Natural killer cell (primary cell): ENCODE measurements around the gene RFX4. TPM values are rescaled to one million over a fixed set of nuclear protein-coding genes. Genes with fewer than 3 reads are reported as not detected.
A peak's percentile ranks its signal among the peaks of the same experiment; 100 is the strongest.

Experiments
- ATAC-seq, 3 donors: fragments of 150-1000 bp in 2 of 3; fragments of 200-7000 bp in 1 of 3; cut with Tn5 transposase; 1 replicate in 1 of 3; 2 replicates in 2 of 3; pipeline ENCODE4 v1.10.0; 2021; ENCODE audit warnings: mild to moderate bottlenecking in 2 of 3, moderate library complexity in 2 of 3
- DNase-seq, 2 donors: peaks; one replicate each; pipeline versions ENCODE4 v3.0.0 to v3.0.0-alpha.2; 2013 to 2021; ENCODE audit warnings: mixed read lengths in 1 of 2
- H3K27ac ChIP-seq: one replicate; pipeline ENCODE4 v1.5.1; 2013; ENCODE audit warnings: mild to moderate bottlenecking, low read length
- H3K27me3 ChIP-seq: one replicate; pipeline ENCODE4 v1.6.1; 2013; ENCODE audit warnings: low read length; ENCODE audit not compliant: control insufficient read depth, insufficient read depth
- H3K36me3 ChIP-seq: one replicate; pipeline ENCODE4 v1.6.1; 2013; ENCODE audit warnings: low read length; ENCODE audit not compliant: control insufficient read depth, insufficient read depth
- H3K4me1 ChIP-seq: one replicate; pipeline ENCODE4 v1.6.1; 2013; ENCODE audit warnings: low read length; ENCODE audit not compliant: control insufficient read depth, insufficient read depth
- H3K4me3 ChIP-seq: one replicate; pipeline ENCODE4 v1.5.1; 2013; ENCODE audit warnings: low read length
- H3K9me3 ChIP-seq: one replicate; pipeline ENCODE4 v1.6.1; 2013; ENCODE audit warnings: low read length; ENCODE audit not compliant: control insufficient read depth, insufficient read depth
- H3K27ac Mint-ChIP-seq, 2 donors: one replicate each; pipeline ENCODE4 v1.8.0; 2022; ENCODE audit warnings: mild to moderate bottlenecking in 2 of 2, mixed read lengths in 2 of 2, moderate library complexity in 1 of 2
- H3K27me3 Mint-ChIP-seq, 2 donors: one replicate each; pipeline ENCODE4 v1.8.0; 2022; ENCODE audit warnings: low read depth in 2 of 2, mixed read lengths in 2 of 2
- H3K36me3 Mint-ChIP-seq: one replicate; pipeline ENCODE4 v1.8.0; 2022; ENCODE audit warnings: mixed read lengths
- H3K4me1 Mint-ChIP-seq, 2 donors: one replicate each; pipeline ENCODE4 v1.8.0; 2022; ENCODE audit warnings: mixed read lengths in 2 of 2
- H3K4me3 Mint-ChIP-seq: one replicate; pipeline ENCODE4 v1.8.0; 2022; ENCODE audit warnings: mild to moderate bottlenecking, moderate library complexity, mixed read lengths
- H3K9me3 Mint-ChIP-seq, 2 donors: one replicate each; pipeline ENCODE4 v1.8.0; 2022; ENCODE audit warnings: mixed read lengths in 2 of 2
- WGBS: methylation state at CpG from one replicate; pipeline ENCODE4 v1.1.7; 2013; ENCODE audit warnings: missing lambda C conversion rate; ENCODE audit not compliant: insufficient coverage; 5-methylcytosine and 5-hydroxymethylcytosine counted together
- intact Hi-C: fragments of 100-400 bp; cut with micrococcal nuclease; formaldehyde crosslinking; loops from one replicate; pipeline ENCODE4 v1.14.2; 2022
- total RNA-seq, 4 donors: library from RNA; stranded (reverse); fragments of 120-200 nt in 1 of 4; gene quantifications; one replicate each; pipeline versions ENCODE4 v1.2.3 to v1.2.4, GENCODE V29; 2013 to 2022
- TF ChIP-seq, protein P1 (sequence below): fragments of 200-600 bp; IDR thresholded peaks from one replicate; pipeline ENCODE4 v1.8.0; 2022; ENCODE audit warnings: antibody characterized with exemption

The RFX4 gene
- total RNA-seq, 3 donors from 2014 or later (not counting 1 experiment from before 2014, with no cell fraction given): not detected

- peak; percentile 45 to 52 (median 48) for ATAC-seq
- Mint-ChIP-seq H3K4me1 (peaks cover 10 to 11% of the 10 kb centered on the region in 2 donors), H3K36me3 (no peaks in the 10 kb centered on the region), H3K27me3 (no peaks in the 10 kb centered on the region), H3K27ac (peak overlapping the region in 1 of 2 donors; percentile 69), H3K9me3 (no peaks in the 10 kb centered on the region), H3K4me3 (peak overlapping the region; percentile 38)
- 39% methylated on average over 1 of the region's 2 CpGs for whole genome bisulfite sequencing
- Histone ChIP-seq H3K27ac (peak overlapping the region; percentile 33), H3K4me3 (no peak overlapping the region), H3K4me1 (peaks cover 11% of the 10 kb centered on the region), H3K36me3 (no peaks in the 10 kb centered on the region), H3K9me3 (no peaks in the 10 kb centered on the region), H3K27me3 (no peaks in the 10 kb centered on the region)
- DNase-seq: peak in 1 of 2 donors; percentile 67
- intact Hi-C loops: no loop called here
- TF ChIP-seq, protein P1, sequence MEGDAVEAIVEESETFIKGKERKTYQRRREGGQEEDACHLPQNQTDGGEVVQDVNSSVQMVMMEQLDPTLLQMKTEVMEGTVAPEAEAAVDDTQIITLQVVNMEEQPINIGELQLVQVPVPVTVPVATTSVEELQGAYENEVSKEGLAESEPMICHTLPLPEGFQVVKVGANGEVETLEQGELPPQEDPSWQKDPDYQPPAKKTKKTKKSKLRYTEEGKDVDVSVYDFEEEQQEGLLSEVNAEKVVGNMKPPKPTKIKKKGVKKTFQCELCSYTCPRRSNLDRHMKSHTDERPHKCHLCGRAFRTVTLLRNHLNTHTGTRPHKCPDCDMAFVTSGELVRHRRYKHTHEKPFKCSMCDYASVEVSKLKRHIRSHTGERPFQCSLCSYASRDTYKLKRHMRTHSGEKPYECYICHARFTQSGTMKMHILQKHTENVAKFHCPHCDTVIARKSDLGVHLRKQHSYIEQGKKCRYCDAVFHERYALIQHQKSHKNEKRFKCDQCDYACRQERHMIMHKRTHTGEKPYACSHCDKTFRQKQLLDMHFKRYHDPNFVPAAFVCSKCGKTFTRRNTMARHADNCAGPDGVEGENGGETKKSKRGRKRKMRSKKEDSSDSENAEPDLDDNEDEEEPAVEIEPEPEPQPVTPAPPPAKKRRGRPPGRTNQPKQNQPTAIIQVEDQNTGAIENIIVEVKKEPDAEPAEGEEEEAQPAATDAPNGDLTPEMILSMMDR: no peak
Observed at GRCh38 chr12:106760184-106760531, 177.4 kb downstream of the RFX4 start.

- Histone ChIP-seq H3K9me3 (no peaks in the 10 kb centered on the region), H3K36me3 (no peaks in the 10 kb centered on the region), H3K4me1 (peaks cover 11% of the 10 kb centered on the region), H3K27me3 (peaks cover 2% of the 10 kb centered on the region), H3K4me3 (no peak overlapping the region), H3K27ac (no peak overlapping the region)
- no peak for ATAC-seq
- intact Hi-C loops: no loop called here
- Mint-ChIP-seq H3K27me3 (peaks cover 10 to 27% of the 10 kb centered on the region in 2 donors), H3K4me3 (no peak overlapping the region), H3K36me3 (no peaks in the 10 kb centered on the region), H3K27ac (no peak overlapping the region), H3K9me3 (no peaks in the 10 kb centered on the region), H3K4me1 (peaks cover 10 to 11% of the 10 kb centered on the region in 2 donors)
- TF ChIP-seq, protein P1: no peak
- DNase-seq: no peak
Observed at GRCh38 chr12:106764220-106764619, 181.4 kb downstream of the RFX4 start.

DNA sequence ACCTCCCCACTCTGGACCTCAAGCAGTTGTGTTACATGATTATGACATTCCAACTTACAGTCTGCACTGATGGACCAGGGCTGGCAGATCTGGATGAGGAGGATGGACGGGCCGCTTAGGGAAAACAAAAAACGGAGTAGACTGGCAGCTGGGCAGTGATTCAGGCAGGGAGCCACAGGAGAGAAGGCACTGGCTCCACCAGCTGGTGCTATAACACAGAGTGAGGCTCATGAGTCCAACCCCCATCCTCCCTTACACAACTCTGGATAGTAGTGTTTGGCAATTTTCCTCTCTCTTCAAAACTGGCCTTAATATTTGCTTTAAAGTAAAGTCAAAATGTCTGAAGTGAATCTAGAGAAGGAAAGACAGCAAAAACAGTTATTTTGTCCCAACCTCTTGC, 181.9 kb downstream of the RFX4 start:
- no peak overlapping the region for H3K27ac ChIP-seq
- H3K4me3 ChIP-seq: no peak overlapping the region
- TF ChIP-seq, protein P1: no peak
- H3K27me3 Mint-ChIP-seq: peaks cover 14 to 33% of the 10 kb centered on the region in 2 donors
- H3K4me3 Mint-ChIP-seq: no peak overlapping the region
- no peaks in the 10 kb centered on the region for H3K9me3 ChIP-seq
- no peak for DNase-seq
- peaks cover 7% of the 10 kb centered on the region for H3K4me1 ChIP-seq
- no peaks in the 10 kb centered on the region for H3K36me3 ChIP-seq
- ATAC-seq: no peak
- intact Hi-C loops: no loop called here
- H3K27me3 ChIP-seq: peaks cover 3% of the 10 kb centered on the region
- no peak overlapping the region for H3K27ac Mint-ChIP-seq
- peaks cover 9% of the 10 kb centered on the region in 2 donors for H3K4me1 Mint-ChIP-seq
- no peaks in the 10 kb centered on the region for H3K9me3 Mint-ChIP-seq
- H3K36me3 Mint-ChIP-seq: no peaks in the 10 kb centered on the region
- WGBS: 100% methylated on average over 3 of the region's 3 CpGs

- intact Hi-C loops: no loop called here
- TF ChIP-seq, protein P1: no peak
- Mint-ChIP-seq H3K9me3 (no peaks in the 10 kb centered on the region), H3K4me1 (no peaks in the 10 kb centered on the region), H3K27me3 (peaks cover 16 to 35% of the 10 kb centered on the region in 2 donors), H3K4me3 (no peak overlapping the region), H3K27ac (no peak overlapping the region), H3K36me3 (no peaks in the 10 kb centered on the region)
- ATAC-seq (no peak), DNase-seq (peak in 1 of 2 donors; percentile 14)
- no peak overlapping the region for H3K27ac ChIP-seq
- no peaks in the 10 kb centered on the region for H3K9me3 ChIP-seq
- no peaks in the 10 kb centered on the region for H3K36me3 ChIP-seq
- peaks cover 3% of the 10 kb centered on the region for H3K27me3 ChIP-seq
- H3K4me3 ChIP-seq: no peak overlapping the region
- 87% methylated on average over 2 of the region's 8 CpGs for WGBS
- H3K4me1 ChIP-seq: no peaks in the 10 kb centered on the region
Observed at GRCh38 chr12:106766393-106766826, 183.6 kb downstream of the RFX4 start.
